Endothelial cell of umbilical vein (primary cell): Measurements from ENCODE around the gene SURF1. TPM values are rescaled to one million over a fixed set of nuclear protein-coding genes. Genes with fewer than 3 reads are reported as not detected.

ENCODE experiments used
- BruUV-seq: library from RNA; stranded (reverse); fragments of 400-500 nt; replicated peaks from 2 replicates; lab custom pipeline; 2021; lab: Mats Ljungman, UMichigan
- CTCF ChIA-PET: fragments of 300-600, 350-600 bp; sonication (Branson Sonifier 250); formaldehyde crosslinking; loops from one replicate; lab custom pipeline; 2021; ENCODE audit warnings: antibody characterized with exemption, inconsistent platforms; lab: Charles Lee
- POLR2A ChIA-PET: fragments of 300-600, 350-600 bp; sonication (Branson Sonifier 250); formaldehyde crosslinking; loops from one replicate; lab custom pipeline; 2021; ENCODE audit warnings: antibody characterized with exemption, inconsistent platforms; lab: Charles Lee
- DNase-seq: peaks from one replicate; pipeline ENCODE4 v3.0.0-alpha.2; 2011; ENCODE audit warnings: low read depth, low spot score
- FAIRE-seq: peaks from 2 replicates; lab custom pipeline; 2011; peaks lifted over from hg19 to GRCh38; lab: Jason Lieb, UNC
- H2AFZ ChIP-seq: 2 replicates; pipeline ENCODE4 v1.6.0; 2012; ENCODE audit warnings: low read depth, low read length, control low read depth, inconsistent platforms
- H3K27ac ChIP-seq: 2 replicates; pipeline ENCODE4 v1.5.1; 2011; ENCODE audit warnings: low read depth, mild to moderate bottlenecking, control low read depth, low read length, moderate library complexity; ENCODE audit not compliant: insufficient read depth
- H3K27me3 ChIP-seq, 2 experiments: 2 replicates each; pipeline versions ENCODE4 v1.6.0 to v1.6.1; 2011; ENCODE audit warnings: low read length in 2 of 2, mixed read lengths in 1 of 2; ENCODE audit not compliant: control insufficient read depth in 2 of 2, insufficient read depth in 2 of 2
- H3K36me3 ChIP-seq, 2 experiments: 2 replicates in 1 of 2; 3 replicates in 1 of 2; pipeline ENCODE4 v1.5.1; 2011; ENCODE audit warnings: low read length in 2 of 2, mild to moderate bottlenecking in 1 of 2, moderate library complexity in 1 of 2; ENCODE audit not compliant: control insufficient read depth in 2 of 2, insufficient read depth in 2 of 2; ENCODE audit errors: extremely low read depth in 1 of 2
- H3K4me1 ChIP-seq: 3 replicates; pipeline ENCODE4 v1.5.1; 2011; ENCODE audit warnings: mild to moderate bottlenecking, low read length; ENCODE audit not compliant: control insufficient read depth, insufficient read depth; ENCODE audit errors: extremely low read depth
- H3K4me2 ChIP-seq: 2 replicates; pipeline ENCODE4 v1.6.1; 2011; ENCODE audit warnings: low read length, control low read depth, mixed read lengths; ENCODE audit not compliant: insufficient read depth
- H3K4me3 ChIP-seq, 3 experiments: fragments of 200-600 bp in 1 of 3; sonication (generic), shearing (Covaris generic) in 1 of 3; replicated peaks in 1 of 3; 2 replicates each; pipeline ENCODE4 v1.5.1; 2011 to 2016; ENCODE audit warnings: control low read depth in 3 of 3, low read length in 3 of 3, mild to moderate bottlenecking in 2 of 3, inconsistent platforms in 1 of 3, low read depth in 1 of 3, moderate library complexity in 1 of 3; ENCODE audit not compliant: insufficient read depth in 1 of 3
- H3K79me2 ChIP-seq: 2 replicates; pipeline ENCODE4 v1.6.0; 2012; ENCODE audit warnings: low read length, inconsistent platforms; ENCODE audit not compliant: control insufficient read depth, insufficient read depth
- H3K9ac ChIP-seq: replicated peaks from 2 replicates; pipeline ENCODE3; 2011; ENCODE audit warnings: low read length, control low read depth; ENCODE audit not compliant: insufficient read depth; ENCODE audit errors: extremely low read depth
- H3K9me1 ChIP-seq: replicated peaks from 3 replicates; pipeline ENCODE4 v1.6.0; 2011; ENCODE audit warnings: mild to moderate bottlenecking, low read length; ENCODE audit not compliant: control insufficient read depth, insufficient read depth; ENCODE audit errors: extremely low read depth
- H3K9me3 ChIP-seq: replicated peaks from 2 replicates; pipeline ENCODE4 v1.5.1; 2012; ENCODE audit warnings: low read length, inconsistent platforms; ENCODE audit not compliant: control insufficient read depth, insufficient read depth
- H4K20me1 ChIP-seq: replicated peaks from 2 replicates; pipeline ENCODE3; 2011; ENCODE audit warnings: mild to moderate bottlenecking, low read length; ENCODE audit not compliant: control insufficient read depth, insufficient read depth; ENCODE audit errors: extremely low read depth
- CTCF ChIP-seq, 2 donors: IDR thresholded peaks; 1 replicate in 1 of 2; 2 replicates in 1 of 2; pipeline ENCODE4 v1.5.1; 2011; ENCODE audit warnings: low read length in 2 of 2, mild to moderate bottlenecking in 2 of 2, moderate library complexity in 2 of 2, control low read depth in 1 of 2, inconsistent platforms in 1 of 2, low read depth in 1 of 2; ENCODE audit not compliant: insufficient read depth in 1 of 2; ENCODE audit errors: extremely low read depth in 1 of 2
- EZH2 ChIP-seq: IDR thresholded peaks from 2 replicates; pipeline ENCODE4 v1.6.1; 2012; ENCODE audit warnings: borderline replicate concordance, low read depth, mild to moderate bottlenecking, moderate library complexity, low read length, inconsistent platforms; ENCODE audit not compliant: severe bottlenecking
- FOS ChIP-seq: IDR thresholded peaks from 2 replicates; pipeline ENCODE4 v1.6.1; 2011; ENCODE audit warnings: mild to moderate bottlenecking, low read length, moderate library complexity, borderline replicate concordance; ENCODE audit not compliant: insufficient read depth
- GATA2 ChIP-seq: IDR thresholded peaks from 2 replicates; pipeline ENCODE4 v1.7.0; 2011; ENCODE audit warnings: low read depth, mild to moderate bottlenecking, moderate library complexity, mixed read lengths, low read length; ENCODE audit not compliant: insufficient read length, insufficient read depth
- JUN ChIP-seq: IDR thresholded peaks from 2 replicates; pipeline ENCODE4 v1.6.1; 2011; ENCODE audit warnings: borderline replicate concordance, low read depth; ENCODE audit not compliant: insufficient read length, insufficient read depth
- MAX ChIP-seq: IDR thresholded peaks from 2 replicates; pipeline ENCODE4 v1.6.1; 2011; ENCODE audit not compliant: insufficient read depth, insufficient read length
- MYC ChIP-seq: IDR thresholded peaks from one replicate; pipeline ENCODE4 v1.6.1; 2011; ENCODE audit warnings: mild to moderate bottlenecking, low read depth, low read length
- POLR2A ChIP-seq: IDR thresholded peaks from 2 replicates; pipeline ENCODE4 v1.6.1; 2012; ENCODE audit warnings: low read depth, mild to moderate bottlenecking, control low read depth, low read length
- POLR2AphosphoS5 ChIP-seq: IDR thresholded peaks from 2 replicates; pipeline ENCODE4 v1.6.1; 2012; ENCODE audit warnings: low read depth, mild to moderate bottlenecking, control low read depth, low read length, moderate library complexity; ENCODE audit not compliant: insufficient read depth
- dilution Hi-C: fragments of 300-500 bp; cut with MboI; formaldehyde crosslinking; loops from one replicate; pipeline ENCODE4 v1.15.0; 2019; ENCODE audit warnings: low sequenced_read_pairs; ENCODE audit not compliant: extremely low pct_ligation_motif_present
- intact Hi-C: fragments of 100-400 bp; cut with micrococcal nuclease; formaldehyde crosslinking; loops from one replicate; pipeline ENCODE4 v1.10.0; 2022
- polyA plus RNA-seq, 4 experiments: library from polyadenylated mRNA; depleted of rRNA in 3 of 4; stranded (reverse) in 3 of 4; unstranded in 1 of 4; fragments of >200 nt; gene quantifications; 2 replicates each; pipeline versions ENCODE4 v1.2.1 to v1.2.3, GENCODE V29; 2011 to 2012; ENCODE audit warnings: missing spikeins in 1 of 4
- total RNA-seq: library from RNA; stranded (reverse); gene quantifications from 2 replicates; pipeline ENCODE4 v1.2.3, GENCODE V29; 2021

SURF1 gene
- total and polyA plus RNA-seq, 2 donors (not counting 3 experiments of a cell fraction or from before 2014, with no cell fraction given): 22.8 to 27.1 TPM

- dilution Hi-C loops: no loop called here
- DNase-seq: no peak
- Histone ChIP-seq H3K27ac (no peak overlapping the region), H3K4me3 (no peak overlapping the region), H3K79me2 (peaks cover 33% of the 10 kb centered on the region), H3K4me2 (no peak overlapping the region), H3K9me1 (no peaks in the 10 kb centered on the region), H3K9ac (no peak overlapping the region), H2AFZ (no peak overlapping the region), H3K4me1 (peaks cover 18% of the 10 kb centered on the region), H3K27me3 (no peaks in the 10 kb centered on the region), H3K9me3 (no peaks in the 10 kb centered on the region), H4K20me1 (no peaks in the 10 kb centered on the region), H3K36me3 (peaks cover 15 to 28% of the 10 kb centered on the region in 2 experiments)
- TF ChIP-seq POLR2A: no peak
- no peak for TF ChIP-seq GATA2
- TF ChIP-seq POLR2AphosphoS5: no peak
- no peak for TF ChIP-seq FOS
- no peak for TF ChIP-seq EZH2
- TF ChIP-seq MAX: no peak
- TF ChIP-seq CTCF (IDR thresholded peaks at IDR 0.05; ENCODE audit: extremely low read depth in 1 of 2, insufficient read depth in 1 of 2, low read depth in 1 of 2, low read length in 2 of 2): no peak
- no peak for TF ChIP-seq MYC
- TF ChIP-seq JUN: no peak
- FAIRE-seq: no peak
- POLR2A ChIA-PET: no interaction called here
- CTCF ChIA-PET: interaction anchor here (0.9 to 1.4 kb wide), 2 partner anchors 23 to 165 kb away, joined by 3 to 4 read pairs; no protein-coding TSS in a partner anchor
- intact Hi-C loops: no loop called here
- BruUV-seq: no TSS peak
Measured at GRCh38 chr9:133351526-133351907, 4.8 kb downstream of the SURF1 start.
